ENCODE data around the gene PSMG4.

The PSMG4 gene

DNA sequence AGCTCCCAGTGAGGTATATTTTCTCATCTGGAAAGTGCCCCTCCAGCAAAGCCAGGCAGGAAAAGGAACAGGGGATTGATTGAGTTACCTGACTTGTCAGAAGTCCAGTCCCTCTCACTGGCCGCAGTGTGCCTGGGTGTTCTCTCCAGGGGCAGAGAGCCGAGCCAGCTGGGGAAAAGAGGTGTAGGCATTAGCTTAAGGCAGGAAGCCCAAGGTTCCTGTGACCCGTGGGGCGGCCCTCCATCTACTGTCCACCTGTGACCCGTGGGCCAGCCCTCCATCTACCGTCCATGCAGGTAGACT, 2.7 kb downstream of the PSMG4 start:
- Histone ChIP-seq H3K4me3 (ENCODE audit: low read length) (no peak overlapping the region), H3F3A (ENCODE audit: control insufficient read depth, insufficient read depth) (no peaks in the 10 kb centered on the region), H3K9me3 (ENCODE audit: control insufficient read depth, insufficient read depth, low read length) (no peaks in the 10 kb centered on the region), H3K27ac (ENCODE audit: low read depth, low read length) (no peak overlapping the region), H4K20me1 (ENCODE audit: control insufficient read depth, insufficient read depth, low read depth, low read length) (no peaks in the 10 kb centered on the region; the same call in 1 of the 2 replicates), H3K36me3 (ENCODE audit: control insufficient read depth, low read length) (peaks cover 55% of the 10 kb centered on the region), H3K9me2 (replicated peaks; ENCODE audit: control insufficient read depth, low read length) (no peaks in the 10 kb centered on the region), H3K79me2 (ENCODE audit: control insufficient read depth, low read length) (peaks cover 74% of the 10 kb centered on the region), H3K4me1 (ENCODE audit: control insufficient read depth, low read length) (peaks cover 14% of the 10 kb centered on the region), H3K27me3 (ENCODE audit: control insufficient read depth, low read length) (no peaks in the 10 kb centered on the region), H3K4me2 (ENCODE audit: low read length) (peak overlapping the region; percentile 39; the same call in 1 of the 2 replicates)
- TF ChIP-seq, protein P1, sequence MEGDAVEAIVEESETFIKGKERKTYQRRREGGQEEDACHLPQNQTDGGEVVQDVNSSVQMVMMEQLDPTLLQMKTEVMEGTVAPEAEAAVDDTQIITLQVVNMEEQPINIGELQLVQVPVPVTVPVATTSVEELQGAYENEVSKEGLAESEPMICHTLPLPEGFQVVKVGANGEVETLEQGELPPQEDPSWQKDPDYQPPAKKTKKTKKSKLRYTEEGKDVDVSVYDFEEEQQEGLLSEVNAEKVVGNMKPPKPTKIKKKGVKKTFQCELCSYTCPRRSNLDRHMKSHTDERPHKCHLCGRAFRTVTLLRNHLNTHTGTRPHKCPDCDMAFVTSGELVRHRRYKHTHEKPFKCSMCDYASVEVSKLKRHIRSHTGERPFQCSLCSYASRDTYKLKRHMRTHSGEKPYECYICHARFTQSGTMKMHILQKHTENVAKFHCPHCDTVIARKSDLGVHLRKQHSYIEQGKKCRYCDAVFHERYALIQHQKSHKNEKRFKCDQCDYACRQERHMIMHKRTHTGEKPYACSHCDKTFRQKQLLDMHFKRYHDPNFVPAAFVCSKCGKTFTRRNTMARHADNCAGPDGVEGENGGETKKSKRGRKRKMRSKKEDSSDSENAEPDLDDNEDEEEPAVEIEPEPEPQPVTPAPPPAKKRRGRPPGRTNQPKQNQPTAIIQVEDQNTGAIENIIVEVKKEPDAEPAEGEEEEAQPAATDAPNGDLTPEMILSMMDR (IDR thresholded peaks at IDR 0.05; ENCODE audit: low read depth, low read length, poor library complexity, severe bottlenecking) = no peak
- TF ChIP-seq EZH2phosphoT487 (IDR thresholded peaks at IDR 0.05; ENCODE audit: borderline replicate concordance, low read length) = no peak

DNA sequence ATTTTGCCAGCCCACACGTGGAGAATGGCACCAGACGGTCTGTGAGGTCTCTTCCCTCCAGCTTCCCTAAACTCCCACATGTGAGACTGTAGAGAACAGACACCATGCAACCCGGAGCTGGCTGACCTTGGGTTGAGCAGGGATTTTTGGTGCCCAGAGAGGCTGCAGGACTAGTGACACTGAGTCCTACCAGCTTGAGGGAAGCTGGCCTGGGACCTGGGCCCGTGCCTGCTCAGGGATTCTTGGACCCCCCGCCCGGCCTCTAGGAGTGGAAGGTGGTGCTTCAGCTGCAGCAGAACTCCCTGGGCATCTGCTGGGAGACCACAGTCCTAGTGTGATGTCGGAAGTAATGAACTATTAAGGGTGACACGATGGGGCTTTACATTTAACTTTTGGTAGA, 3.2 kb downstream of the PSMG4 start:
- Histone ChIP-seq H3K27ac (ENCODE audit: low read depth, low read length) (no peak overlapping the region), H3K9me2 (replicated peaks; ENCODE audit: control insufficient read depth, low read length) (no peaks in the 10 kb centered on the region), H3K4me2 (ENCODE audit: low read length) (no peak overlapping the region), H3K9me3 (ENCODE audit: control insufficient read depth, insufficient read depth, low read length) (no peaks in the 10 kb centered on the region), H3K4me3 (ENCODE audit: low read length) (no peak overlapping the region), H3K27me3 (ENCODE audit: control insufficient read depth, low read length) (no peaks in the 10 kb centered on the region), H3K79me2 (ENCODE audit: control insufficient read depth, low read length) (peaks cover 75% of the 10 kb centered on the region), H3K36me3 (ENCODE audit: control insufficient read depth, low read length) (peaks cover 56% of the 10 kb centered on the region), H3F3A (ENCODE audit: control insufficient read depth, insufficient read depth) (no peaks in the 10 kb centered on the region), H3K4me1 (ENCODE audit: control insufficient read depth, low read length) (peaks cover 14% of the 10 kb centered on the region), H4K20me1 (ENCODE audit: control insufficient read depth, insufficient read depth, low read depth, low read length) (no peaks in the 10 kb centered on the region; the same call in 1 of the 2 replicates)
- TF ChIP-seq EZH2phosphoT487 (IDR thresholded peaks at IDR 0.05; ENCODE audit: borderline replicate concordance, low read length) = no peak
- TF ChIP-seq, protein P1 (IDR thresholded peaks at IDR 0.05; ENCODE audit: low read depth, low read length, poor library complexity, severe bottlenecking) = no peak

DNA sequence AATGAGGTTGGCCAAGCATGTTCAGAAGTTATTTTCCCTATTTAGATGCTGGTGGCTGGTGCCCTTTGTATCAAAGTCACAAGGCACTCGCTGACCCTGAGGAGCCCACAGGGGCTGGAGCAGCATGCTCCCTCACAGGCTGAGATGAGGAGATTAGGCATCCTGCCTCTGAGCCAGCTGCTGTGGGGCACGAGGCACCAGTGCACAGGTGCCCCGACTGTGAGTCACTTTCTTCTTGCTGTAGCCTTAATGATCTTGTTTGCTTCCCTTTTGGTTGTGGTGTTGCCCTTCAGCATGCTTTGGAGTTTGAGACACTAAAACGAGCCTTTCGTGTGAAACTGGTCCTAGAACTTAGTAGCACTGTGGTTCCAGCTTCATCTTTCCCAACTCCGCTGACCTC, 4.3 kb downstream of the PSMG4 start:
- Histone ChIP-seq H3K79me2 (ENCODE audit: control insufficient read depth, low read length) (peaks cover 85% of the 10 kb centered on the region), H4K20me1 (ENCODE audit: control insufficient read depth, insufficient read depth, low read depth, low read length) (no peaks in the 10 kb centered on the region; the same call in 1 of the 2 replicates), H3K9me2 (replicated peaks; ENCODE audit: control insufficient read depth, low read length) (no peaks in the 10 kb centered on the region), H3K4me2 (ENCODE audit: low read length) (no peak overlapping the region), H3K4me1 (ENCODE audit: control insufficient read depth, low read length) (peaks cover 14% of the 10 kb centered on the region), H3F3A (ENCODE audit: control insufficient read depth, insufficient read depth) (no peaks in the 10 kb centered on the region), H3K36me3 (ENCODE audit: control insufficient read depth, low read length) (peaks cover 64% of the 10 kb centered on the region), H3K4me3 (ENCODE audit: low read length) (no peak overlapping the region), H3K27me3 (ENCODE audit: control insufficient read depth, low read length) (no peaks in the 10 kb centered on the region), H3K9me3 (ENCODE audit: control insufficient read depth, insufficient read depth, low read length) (no peaks in the 10 kb centered on the region), H3K27ac (ENCODE audit: low read depth, low read length) (no peak overlapping the region)
- TF ChIP-seq EZH2phosphoT487 (IDR thresholded peaks at IDR 0.05; ENCODE audit: borderline replicate concordance, low read length) = no peak
- TF ChIP-seq, protein P1 (IDR thresholded peaks at IDR 0.05; ENCODE audit: low read depth, low read length, poor library complexity, severe bottlenecking) = no peak

DNA sequence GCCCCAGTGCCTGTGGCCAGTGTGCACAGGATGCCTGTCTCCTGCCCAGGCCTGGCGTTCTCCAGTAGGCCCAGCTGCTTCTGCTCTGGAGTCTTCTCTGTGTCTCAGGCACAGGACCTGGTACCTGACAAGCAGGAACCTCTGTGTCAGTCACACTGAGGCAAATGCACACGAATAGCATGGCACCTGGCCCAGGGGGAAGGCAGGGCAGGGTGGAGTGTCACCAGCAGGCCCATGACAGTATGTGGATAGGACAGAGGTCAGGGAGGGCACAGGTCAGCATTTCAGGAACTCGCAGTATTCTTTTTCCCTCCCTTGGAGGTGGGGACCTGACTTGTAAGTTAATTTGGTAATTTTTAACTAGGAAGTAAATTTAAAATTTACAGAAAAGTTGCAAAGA, 5.6 kb downstream of the PSMG4 start:
- Histone ChIP-seq H3F3A (ENCODE audit: control insufficient read depth, insufficient read depth) (no peaks in the 10 kb centered on the region), H3K27me3 (ENCODE audit: control insufficient read depth, low read length) (no peaks in the 10 kb centered on the region), H4K20me1 (ENCODE audit: control insufficient read depth, insufficient read depth, low read depth, low read length) (no peaks in the 10 kb centered on the region; the same call in 1 of the 2 replicates), H3K9me3 (ENCODE audit: control insufficient read depth, insufficient read depth, low read length) (no peaks in the 10 kb centered on the region), H3K4me1 (ENCODE audit: control insufficient read depth, low read length) (peaks cover 14% of the 10 kb centered on the region), H3K9me2 (replicated peaks; ENCODE audit: control insufficient read depth, low read length) (no peaks in the 10 kb centered on the region), H3K79me2 (ENCODE audit: control insufficient read depth, low read length) (peaks cover 84% of the 10 kb centered on the region), H3K36me3 (ENCODE audit: control insufficient read depth, low read length) (peaks cover 75% of the 10 kb centered on the region), H3K4me3 (ENCODE audit: low read length) (no peak overlapping the region), H3K27ac (ENCODE audit: low read depth, low read length) (no peak overlapping the region), H3K4me2 (ENCODE audit: low read length) (no peak overlapping the region)
- TF ChIP-seq, protein P1 (IDR thresholded peaks at IDR 0.05; ENCODE audit: low read depth, low read length, poor library complexity, severe bottlenecking) = no peak
- TF ChIP-seq EZH2phosphoT487 (IDR thresholded peaks at IDR 0.05; ENCODE audit: borderline replicate concordance, low read length) = no peak
